ENCODE results near the gene ELMO3. TPM values are rescaled to one million over a fixed set of nuclear protein-coding genes. Genes with fewer than 3 reads are reported as not detected.
A peak's percentile ranks its signal among the peaks of the same experiment; 100 is the strongest.

The ELMO3 gene
- total and polyA plus RNA-seq, 2 of the 4 experiments (the other 2 are of a cell fraction): 0.36 to 1.6 TPM

DNA sequence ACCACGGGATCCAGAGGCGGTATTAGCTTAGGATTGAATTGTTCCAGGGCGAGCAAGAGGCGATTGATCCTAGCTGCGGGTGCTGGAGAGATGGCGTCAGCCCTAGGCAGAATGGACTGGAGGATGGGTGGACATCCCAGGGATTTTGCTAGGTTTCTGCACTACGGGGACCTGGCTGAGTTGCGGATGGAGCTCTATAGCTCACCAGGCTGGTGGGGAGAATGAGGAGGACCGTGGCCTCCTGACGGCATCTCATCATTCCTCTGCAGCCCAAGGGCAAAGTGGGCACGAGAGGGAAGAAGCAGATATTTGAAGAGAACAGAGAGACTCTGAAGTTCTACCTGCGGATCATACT, 28.6 kb downstream of the ELMO3 start:
- no TSS peak for BruUV-seq (replicated peaks)
- Histone ChIP-seq H2AFZ (replicated peaks; ENCODE audit: low read length, poor library complexity) (peak overlapping the region; percentile 97), H3K9me3 (ENCODE audit: control insufficient read depth, insufficient read depth, low read length) (no peaks in the 10 kb centered on the region), H3K4ac (ENCODE audit: low read depth, low read length) (peak overlapping the region; percentile 90), H3K27ac (ENCODE audit: insufficient read depth, low read length) (peak overlapping the region; percentile 87), H2BK15ac (ENCODE audit: low read depth, low read length) (no peak overlapping the region), H4K8ac (ENCODE audit: low read depth in 2 of 2, low read length in 2 of 2) (peak overlapping the region; percentile 12 to 98), H3K14ac (replicated peaks; ENCODE audit: low read depth, low read length) (0 out of 2 replicates have a peak overlapping the region, but pooled peaks have one; percentile 82), H2AK9ac (replicated peaks; ENCODE audit: low read depth, low read length, poor library complexity) (peak overlapping the region; percentile 100), H2BK5ac (ENCODE audit: low read depth, low read length, poor library complexity, severe bottlenecking) (peak overlapping the region; percentile 83), H3K4me2 (ENCODE audit: low read depth, low read length) (peak overlapping the region; percentile 81), H4K91ac (ENCODE audit: insufficient read depth, low read depth, low read length) (peak overlapping the region; percentile 8; the same call in 1 of the 2 replicates), H3K9me1 (ENCODE audit: insufficient read depth, low read length) (peaks cover 12% of the 10 kb centered on the region), H3K4me3 (ENCODE audit: insufficient read depth, low read depth, low read length) (peak overlapping the region; percentile 80), H2AK5ac (ENCODE audit: low read depth, low read length) (peak overlapping the region; percentile 67), H3K9ac (ENCODE audit: low read depth, low read length) (peak overlapping the region; percentile 89), H3K27me3 (ENCODE audit: control insufficient read depth, insufficient read depth, low read length) (no peaks in the 10 kb centered on the region), H4K20me1 (ENCODE audit: insufficient read depth, low read length) (peaks cover 7% of the 10 kb centered on the region; the same call in 1 of the 2 replicates), H3K79me1 (ENCODE audit: low read depth in 1 of 2, low read length in 2 of 2) (peaks cover 23 to 61% of the 10 kb centered on the region in 2 experiments), H3K56ac (ENCODE audit: extremely low read depth, insufficient read depth, low read length) (peak overlapping the region; percentile 63; the same call in 1 of the 2 replicates), H4K5ac (ENCODE audit: low read depth, low read length) (peak overlapping the region; percentile 78), H3K23ac (ENCODE audit: low read depth, low read length) (no peak overlapping the region), H2BK120ac (ENCODE audit: low read depth, low read length) (no peak overlapping the region), H3K4me1 (ENCODE audit: control insufficient read depth, insufficient read depth, low read length) (peaks cover 12% of the 10 kb centered on the region), H3K36me3 (ENCODE audit: control insufficient read depth, insufficient read depth, low read length) (peaks cover 43% of the 10 kb centered on the region), H3K18ac (ENCODE audit: low read depth, low read length) (no peak overlapping the region), H2BK20ac (ENCODE audit: low read depth, low read length) (no peak overlapping the region)
- 0% methylated on average over 4 of the region's 12 CpGs; no CpG with 5 or more reads in 1 of the 2 experiments for WGBS, 2 experiments (ENCODE audit: extremely low coverage in 2 of 2, insufficient read length in 1 of 2)
- CTCF ChIA-PET: interaction anchor here (0.6 kb wide), 1 partner anchor 127 kb away, joined by 3 read pairs; no protein-coding TSS in a partner anchor
- ATAC-seq (ENCODE audit: low read depth): no peak
- TF ChIP-seq RFX5 (IDR thresholded peaks at IDR 0.05; ENCODE audit: low read depth, low read length) (no peak), NFE2L2 (IDR thresholded peaks at IDR 0.05; ENCODE audit: low read depth, low read length) (no peak), BHLHE40 (IDR thresholded peaks at IDR 0.05; ENCODE audit: low read depth, low read length) (no peak), RCOR1 (IDR thresholded peaks at IDR 0.05; ENCODE audit: insufficient replicate concordance, low read length) (no peak), MAFK (IDR thresholded peaks at IDR 0.05; ENCODE audit: low read depth, low read length) (no peak)
- TF ChIP-seq, protein P1, sequence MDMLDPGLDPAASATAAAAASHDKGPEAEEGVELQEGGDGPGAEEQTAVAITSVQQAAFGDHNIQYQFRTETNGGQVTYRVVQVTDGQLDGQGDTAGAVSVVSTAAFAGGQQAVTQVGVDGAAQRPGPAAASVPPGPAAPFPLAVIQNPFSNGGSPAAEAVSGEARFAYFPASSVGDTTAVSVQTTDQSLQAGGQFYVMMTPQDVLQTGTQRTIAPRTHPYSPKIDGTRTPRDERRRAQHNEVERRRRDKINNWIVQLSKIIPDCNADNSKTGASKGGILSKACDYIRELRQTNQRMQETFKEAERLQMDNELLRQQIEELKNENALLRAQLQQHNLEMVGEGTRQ (IDR thresholded peaks at IDR 0.05; ENCODE audit: low read depth, low read length): no peak
- DNase-seq: no peak
- intact Hi-C loops (cut with micrococcal nuclease) (loop anchor here (1.0 kb wide), 1 partner anchor 19 kb away; no protein-coding TSS in a partner anchor), dilution Hi-C loops (cut with HindIII; ENCODE audit: low sequenced_read_pairs, unreplicated experiment) (no loop called here), in situ Hi-C loops (cut with MboI; ENCODE audit: low sequenced_read_pairs) (no loop called here)
- POLR2A ChIA-PET (ENCODE audit: unreplicated experiment): interaction anchor here (0.6 to 1.4 kb wide), 3 partner anchors 14 to 169 kb away, joined by 3 to 5 read pairs (median 3); no protein-coding TSS in a partner anchor

Data from IMR-90 (cell line).